HepG2 (cell line): Measurements from ENCODE around the gene NTM. TPM values are rescaled to one million over a fixed set of nuclear protein-coding genes. Genes with fewer than 3 reads are reported as not detected.

Experiments used
- ATAC-seq: fragments of 200-7000 bp; cut with Tn5 transposase; 3 replicates; pipeline ENCODE4 v1.9.1; 2020; ENCODE audit warnings: mild to moderate bottlenecking, moderate library complexity
- BruUV-seq: library from RNA; stranded (reverse); fragments of 400-500 nt; replicated peaks from 2 replicates; lab custom pipeline; 2021; lab: Mats Ljungman, UMichigan
- CTCF ChIA-PET: fragments of 300-600 bp; formaldehyde crosslinking; extraction: SDS; loops from one replicate; lab custom pipeline; 2021; ENCODE audit warnings: low total read pairs, inconsistent platforms, low intra/inter-chr PET ratio; lab: Yijun Ruan, JAX
- POLR2A ChIA-PET: fragments of 350-600 bp; sonication (Branson Sonifier 250); formaldehyde crosslinking; loops from one replicate; lab custom pipeline; 2020; ENCODE audit warnings: antibody characterized with exemption, inconsistent platforms; lab: Yijun Ruan, JAX
- DNase-seq: peaks from one replicate; pipeline ENCODE4 v3.0.0-alpha.2; 2015; ENCODE audit warnings: low spot score
- FAIRE-seq: peaks from 3 replicates; lab custom pipeline; 2011; peaks lifted over from hg19 to GRCh38; lab: Jason Lieb, UNC
- H2AFZ ChIP-seq: one replicate; pipeline ENCODE4 v1.6.1; 2011; ENCODE audit warnings: low read length, inconsistent platforms
- H3K27ac ChIP-seq: fragments of 300-600 bp; 3 replicates; pipeline ENCODE4 v1.8.0; 2011; ENCODE audit warnings: mixed run types, mild to moderate bottlenecking, mixed read lengths, low read length, inconsistent platforms; ENCODE audit not compliant: insufficient read depth; ENCODE audit errors: extremely low read length
- H3K27me3 ChIP-seq, 2 experiments: fragments of 200-600 bp in 1 of 2; 2 replicates in 1 of 2; 3 replicates in 1 of 2; pipeline versions ENCODE4 v1.6.0 to v1.8.0; 2011; ENCODE audit warnings: low read length in 2 of 2, mild to moderate bottlenecking in 2 of 2, moderate library complexity in 2 of 2, inconsistent platforms in 1 of 2; ENCODE audit not compliant: insufficient read depth in 2 of 2, control insufficient read depth in 1 of 2
- H3K36me3 ChIP-seq, 2 experiments: fragments of 200-600 bp in 1 of 2; replicated peaks in 1 of 2; 2 replicates in 1 of 2; 3 replicates in 1 of 2; pipeline versions ENCODE4 v1.5.1 to v1.8.0; 2011; ENCODE audit warnings: low read length in 2 of 2, inconsistent platforms in 1 of 2; ENCODE audit not compliant: insufficient read depth in 2 of 2, control insufficient read depth in 1 of 2
- H3K4me1 ChIP-seq: 2 replicates; pipeline ENCODE4 v1.5.1; 2012; ENCODE audit warnings: low read length, inconsistent platforms; ENCODE audit not compliant: insufficient read depth
- H3K4me2 ChIP-seq: 2 replicates; pipeline ENCODE4 v1.6.0; 2011; ENCODE audit warnings: low read depth, low read length, inconsistent platforms
- H3K4me3 ChIP-seq, 3 experiments: fragments of 200-600 bp in 1 of 3; sonication (generic), shearing (Covaris generic) in 1 of 3; replicated peaks in 1 of 3; 2 replicates each; pipeline ENCODE4 v1.5.1; 2011 to 2016; ENCODE audit warnings: low read length in 3 of 3, inconsistent platforms in 2 of 3, low read depth in 2 of 3, mild to moderate bottlenecking in 2 of 3, control low read depth in 1 of 3, mixed read lengths in 1 of 3; ENCODE audit not compliant: insufficient read depth in 1 of 3
- H3K79me2 ChIP-seq: one replicate; pipeline ENCODE4 v1.6.1; 2011; ENCODE audit warnings: low read length, inconsistent platforms; ENCODE audit not compliant: insufficient read depth
- H3K9ac ChIP-seq: 2 replicates; pipeline ENCODE4 v1.6.0; 2011; ENCODE audit warnings: mild to moderate bottlenecking, low read depth, low read length, inconsistent platforms; ENCODE audit not compliant: insufficient read depth
- H3K9me3 ChIP-seq: 2 replicates; pipeline ENCODE4 v1.5.1; 2012; ENCODE audit warnings: mild to moderate bottlenecking, low read length
- H4K20me1 ChIP-seq: 2 replicates; pipeline ENCODE4 v1.6.0; 2011; ENCODE audit warnings: inconsistent platforms, mild to moderate bottlenecking, low read length, moderate library complexity; ENCODE audit not compliant: insufficient read depth
- ATF4 ChIP-seq, 2 experiments: fragments of 450-650 bp in 1 of 2; sonication (generic) in 1 of 2; formaldehyde crosslinking; IDR thresholded peaks; 2 replicates each; pipeline versions ENCODE4 v1.5.0 to v1.8.0; 2020 to 2022; ENCODE audit warnings: mild to moderate bottlenecking in 1 of 2, missing genetic modification reagents in 1 of 2
- ELK4 ChIP-seq: sonication (generic); formaldehyde crosslinking; IDR thresholded peaks from 2 replicates; pipeline ENCODE4 v1.9.0; 2021; ENCODE audit warnings: missing genetic modification reagents, borderline replicate concordance
- FOXK2 ChIP-seq: fragments of 450-650 bp; IDR thresholded peaks from 2 replicates; pipeline ENCODE4 v1.6.1; 2016
- MLLT10 ChIP-seq: sonication (generic); formaldehyde crosslinking; IDR thresholded peaks from 2 replicates; pipeline ENCODE4 v1.4.0; 2020; ENCODE audit warnings: missing genetic modification reagents
- PAX8 ChIP-seq: sonication (generic); formaldehyde crosslinking; IDR thresholded peaks from 2 replicates; pipeline ENCODE4 v1.8.0; 2022; ENCODE audit warnings: mild to moderate bottlenecking, missing genetic modification reagents, borderline replicate concordance
- RBAK ChIP-seq: sonication (generic); formaldehyde crosslinking; IDR thresholded peaks from 2 replicates; pipeline ENCODE4 v1.5.1; 2020; ENCODE audit warnings: mild to moderate bottlenecking, missing genetic modification reagents
- RNF219 ChIP-seq: sonication (generic); formaldehyde crosslinking; IDR thresholded peaks from 2 replicates; pipeline ENCODE4 v1.5.0; 2020; ENCODE audit warnings: mild to moderate bottlenecking, missing genetic modification reagents
- SAP130 ChIP-seq: IDR thresholded peaks from 2 replicates; pipeline ENCODE4 v1.6.1; 2016; ENCODE audit warnings: low read depth
- SIX1 ChIP-seq: sonication (generic); formaldehyde crosslinking; IDR thresholded peaks from 2 replicates; pipeline ENCODE4 v1.4.0; 2020; ENCODE audit warnings: missing genetic modification reagents, borderline replicate concordance
- TARDBP ChIP-seq: sonication (generic); formaldehyde crosslinking; IDR thresholded peaks from 2 replicates; pipeline ENCODE4 v1.8.0; 2022; ENCODE audit warnings: mild to moderate bottlenecking, missing genetic modification reagents
- TBX2 ChIP-seq: sonication (generic); formaldehyde crosslinking; IDR thresholded peaks from 2 replicates; pipeline ENCODE4 v1.5.0; 2020; ENCODE audit warnings: missing genetic modification reagents, mild to moderate bottlenecking, borderline replicate concordance
- TCF7 ChIP-seq: sonication (generic); IDR thresholded peaks from 2 replicates; pipeline ENCODE4 v1.6.1; 2016; ENCODE audit warnings: antibody characterized with exemption, low read depth
- ZFX ChIP-seq: sonication (generic); formaldehyde crosslinking; IDR thresholded peaks from 2 replicates; pipeline ENCODE4 v1.4.0; 2020; ENCODE audit warnings: mild to moderate bottlenecking, low read depth, missing genetic modification reagents, moderate library complexity
- ZNF281 ChIP-seq: sonication (generic); formaldehyde crosslinking; IDR thresholded peaks from 2 replicates; pipeline ENCODE4 v1.4.0; 2020; ENCODE audit warnings: missing genetic modification reagents, borderline replicate concordance
- ZNF30 ChIP-seq: sonication (generic); formaldehyde crosslinking; IDR thresholded peaks from 2 replicates; pipeline ENCODE4 v1.5.0; 2020; ENCODE audit warnings: mild to moderate bottlenecking, missing genetic modification reagents
- ZNF543 ChIP-seq: sonication (generic); formaldehyde crosslinking; IDR thresholded peaks from 2 replicates; pipeline ENCODE4 v1.4.0; 2020; ENCODE audit warnings: mild to moderate bottlenecking, missing genetic modification reagents
- ZNF563 ChIP-seq: sonication (generic); formaldehyde crosslinking; IDR thresholded peaks from 2 replicates; pipeline ENCODE4 v1.8.0; 2022; ENCODE audit warnings: mild to moderate bottlenecking, moderate library complexity, missing genetic modification reagents
- ZNF766 ChIP-seq: sonication (generic); formaldehyde crosslinking; IDR thresholded peaks from 2 replicates; pipeline ENCODE4 v1.5.0; 2020; ENCODE audit warnings: missing genetic modification reagents, borderline replicate concordance
- ZNF777 ChIP-seq: sonication (generic); formaldehyde crosslinking; IDR thresholded peaks from 2 replicates; pipeline ENCODE4 v1.4.0; 2020; ENCODE audit warnings: missing genetic modification reagents
- WGBS: methylation state at CpG from one replicate; pipeline ENCODE4 v1.1.6; 2017; ENCODE audit warnings: low lambda C conversion rate; 5-methylcytosine and 5-hydroxymethylcytosine counted together
- in situ Hi-C: cut with HindIII; loops from 2 replicates; pipeline ENCODE4 v1.10.0; 2017; ENCODE audit warnings: low pct_unique_long_range_greater_than_20kb; ENCODE audit not compliant: extremely low pct_ligation_motif_present
- intact Hi-C: fragments of 100-400 bp; cut with micrococcal nuclease; formaldehyde crosslinking; loops from one replicate; pipeline ENCODE4 v1.10.0; 2022; ENCODE audit not compliant: unreplicated experiment
- polyA plus RNA-seq, 8 experiments: library from polyadenylated mRNA; depleted of rRNA in 3 of 8; stranded (reverse) in 7 of 8; unstranded in 1 of 8; fragments of >200 nt; fragmentation: Illumina TruSeq in 4 of 8; extraction: Trizol in 4 of 8; gene quantifications; 2 replicates each; pipeline versions ENCODE4 v1.2.1 to v1.2.3, GENCODE V29; 2011 to 2016; ENCODE audit warnings: low read depth in 4 of 8, missing spikeins in 1 of 8, mixed read lengths in 1 of 8; ENCODE audit not compliant: insufficient read depth in 1 of 8
- total RNA-seq, 5 experiments: library from RNA; depleted of rRNA; stranded (reverse); fragments of >200 nt; fragmentation: Illumina TruSeq; extraction: Trizol; gene quantifications; 2 replicates each; pipeline ENCODE4 v1.2.3, GENCODE V29; 2016; ENCODE audit warnings: low read depth in 1 of 5

NTM gene
- total and polyA plus RNA-seq, 2 of the 13 experiments (the other 11 are each of a cell fraction or from before 2014, with no cell fraction given) = not detected

GRCh38 chr11:131498631-131499160 is 128.3 kb downstream of the NTM start:
- no peaks in the 10 kb centered on the region for H4K20me1 ChIP-seq
- H3K4me3 ChIP-seq = no peak overlapping the region
- H2AFZ ChIP-seq = no peak overlapping the region
- BruUV-seq = no TSS peak
- intact Hi-C loops (no loop called here), in situ Hi-C loops (no loop called here)
- no peak overlapping the region for H3K4me2 ChIP-seq
- ChIA-PET CTCF (no interaction called here), POLR2A (no interaction called here)
- peaks cover 0 to 15% of the 10 kb centered on the region in 2 experiments; a peak in 4 of 5 replicates for H3K27me3 ChIP-seq
- no peaks in the 10 kb centered on the region for H3K79me2 ChIP-seq
- FAIRE-seq = no peak
- H3K9me3 ChIP-seq = no peaks in the 10 kb centered on the region
- H3K36me3 ChIP-seq = no peaks in the 10 kb centered on the region
- H3K4me1 ChIP-seq = no peaks in the 10 kb centered on the region
- ATAC-seq = no peak
- no peak overlapping the region for H3K27ac ChIP-seq
- no peak overlapping the region for H3K9ac ChIP-seq
- no peak for DNase-seq
- WGBS = 9% methylated on average over 7 of the region's 7 CpGs
- no peak for TF ChIP-seq ZNF543 (CRISPR knock-in tag)
- no peak for TF ChIP-seq ZNF563 (CRISPR knock-in tag)
- TF ChIP-seq MLLT10 = no peak
- TF ChIP-seq ZFX (CRISPR knock-in tag) = no peak
- TF ChIP-seq FOXK2 = no peak
- TF ChIP-seq ZNF766 (CRISPR knock-in tag) = no peak
- TF ChIP-seq ELK4 (CRISPR knock-in tag) = no peak
- no peak for TF ChIP-seq SIX1 (CRISPR knock-in tag)
- TF ChIP-seq TCF7 = no peak
- no peak for TF ChIP-seq RNF219 (CRISPR knock-in tag)
- TF ChIP-seq RBAK = no peak
- TF ChIP-seq PAX8 (CRISPR knock-in tag) = no peak
- TF ChIP-seq ZNF777 (CRISPR knock-in tag) = no peak
- TF ChIP-seq ZNF30 = no peak
- no peak for TF ChIP-seq TARDBP (CRISPR knock-in tag)
- no peak for TF ChIP-seq ZNF281 (CRISPR knock-in tag)
- TF ChIP-seq ATF4 (CRISPR knock-in tag; IDR thresholded peaks at IDR 0.05) = no peak
- TF ChIP-seq TBX2 (CRISPR knock-in tag) = no peak
- no peak for TF ChIP-seq SAP130 (CRISPR knock-in tag)
